ENCODE data around the gene RPL5. TPM values are rescaled to one million over a fixed set of nuclear protein-coding genes. Genes with fewer than 3 reads are reported as not detected.

The RPL5 gene
- total and polyA plus RNA-seq, 9 of the 15 experiments (the other 6 are each of a cell fraction or from before 2014, with no cell fraction given), result 1,467 to 4,252 (median 2,454) TPM

DNA sequence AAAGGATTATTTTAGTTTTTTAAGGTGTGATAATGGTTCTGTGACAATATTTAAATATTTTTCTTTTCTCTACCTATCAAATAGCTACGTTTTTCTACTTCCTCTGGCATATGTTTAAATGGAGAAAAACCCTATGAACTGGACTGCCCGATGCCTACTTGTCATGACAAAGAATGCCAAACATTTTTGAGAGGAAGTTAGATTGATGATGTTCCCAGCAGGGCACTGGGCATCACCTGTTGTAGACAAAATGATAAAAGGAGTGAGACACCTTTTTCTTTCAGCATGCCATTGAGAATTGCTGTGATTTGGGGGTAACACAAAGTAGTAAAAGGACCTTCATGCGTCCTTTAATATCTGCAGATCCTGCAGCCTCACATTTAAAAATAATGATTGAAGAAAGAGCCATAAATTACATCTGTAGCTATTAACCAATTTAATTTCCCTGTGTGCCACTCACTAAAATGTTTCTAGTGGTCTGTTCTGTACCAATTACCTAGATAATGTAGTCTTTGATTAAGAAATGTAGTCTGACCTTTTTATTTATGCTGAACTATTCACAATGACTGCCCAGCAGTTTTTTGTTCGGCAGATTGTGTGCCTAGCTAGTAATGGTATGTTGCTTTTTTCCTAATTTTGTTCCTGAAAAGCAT, 47.6 kb downstream of the RPL5 start:
- TF ChIP-seq MCM7 (IDR thresholded peaks at IDR 0.05), result no peak
- no peak for TF ChIP-seq FOXK2 (conservative IDR thresholded peaks at IDR 0.05 in 1 of 2, IDR thresholded peaks at IDR 0.05 in 1 of 2; ENCODE audit: low read depth in 2 of 2)
- TF ChIP-seq, protein P1, sequence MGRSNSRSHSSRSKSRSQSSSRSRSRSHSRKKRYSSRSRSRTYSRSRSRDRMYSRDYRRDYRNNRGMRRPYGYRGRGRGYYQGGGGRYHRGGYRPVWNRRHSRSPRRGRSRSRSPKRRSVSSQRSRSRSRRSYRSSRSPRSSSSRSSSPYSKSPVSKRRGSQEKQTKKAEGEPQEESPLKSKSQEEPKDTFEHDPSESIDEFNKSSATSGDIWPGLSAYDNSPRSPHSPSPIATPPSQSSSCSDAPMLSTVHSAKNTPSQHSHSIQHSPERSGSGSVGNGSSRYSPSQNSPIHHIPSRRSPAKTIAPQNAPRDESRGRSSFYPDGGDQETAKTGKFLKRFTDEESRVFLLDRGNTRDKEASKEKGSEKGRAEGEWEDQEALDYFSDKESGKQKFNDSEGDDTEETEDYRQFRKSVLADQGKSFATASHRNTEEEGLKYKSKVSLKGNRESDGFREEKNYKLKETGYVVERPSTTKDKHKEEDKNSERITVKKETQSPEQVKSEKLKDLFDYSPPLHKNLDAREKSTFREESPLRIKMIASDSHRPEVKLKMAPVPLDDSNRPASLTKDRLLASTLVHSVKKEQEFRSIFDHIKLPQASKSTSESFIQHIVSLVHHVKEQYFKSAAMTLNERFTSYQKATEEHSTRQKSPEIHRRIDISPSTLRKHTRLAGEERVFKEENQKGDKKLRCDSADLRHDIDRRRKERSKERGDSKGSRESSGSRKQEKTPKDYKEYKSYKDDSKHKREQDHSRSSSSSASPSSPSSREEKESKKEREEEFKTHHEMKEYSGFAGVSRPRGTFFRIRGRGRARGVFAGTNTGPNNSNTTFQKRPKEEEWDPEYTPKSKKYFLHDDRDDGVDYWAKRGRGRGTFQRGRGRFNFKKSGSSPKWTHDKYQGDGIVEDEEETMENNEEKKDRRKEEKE (IDR thresholded peaks at IDR 0.05; ENCODE audit: borderline replicate concordance in 1 of 2, control insufficient read depth in 1 of 2, low read depth in 2 of 2, low read length in 1 of 2), result no peak
- TF ChIP-seq POLR2AphosphoS5 (IDR thresholded peaks at IDR 0.05; ENCODE audit: control insufficient read depth, insufficient read depth, low read depth, low read length), result no peak
- no peak for TF ChIP-seq U2AF2 (optimal IDR thresholded peaks at IDR 0.05; ENCODE audit: low read depth, low read length)
- Histone ChIP-seq H3K9me3 (replicated peaks; ENCODE audit: control insufficient read depth, insufficient read depth, low read depth, low read length) (no peaks in the 10 kb centered on the region), H3K36me3 (ENCODE audit: control insufficient read depth, insufficient read depth, low read length) (no peaks in the 10 kb centered on the region), H3K4me2 (ENCODE audit: insufficient read depth, low read length) (no peak overlapping the region), H3K9ac (ENCODE audit: insufficient read depth in 1 of 2, low read depth in 2 of 2, low read length in 2 of 2) (no peak overlapping the region), H4K20me1 (replicated peaks; ENCODE audit: control insufficient read depth, insufficient read depth, low read length) (no peaks in the 10 kb centered on the region; the same call in 1 of the 2 replicates), H2AFZ (ENCODE audit: low read depth, low read length) (no peak overlapping the region), H3K27ac (ENCODE audit: extremely low read depth, low read depth, low read length) (no peak overlapping the region), H3K79me2 (ENCODE audit: control insufficient read depth, insufficient read depth, low read length) (no peaks in the 10 kb centered on the region), H3K9me1 (ENCODE audit: control insufficient read depth, insufficient read depth, low read length) (no peaks in the 10 kb centered on the region), H3K4me1 (replicated peaks in 1 of 2; ENCODE audit: control insufficient read depth in 2 of 2, insufficient read depth in 2 of 2, low read length in 2 of 2) (peaks cover 0 to 4% of the 10 kb centered on the region in 2 experiments; a peak in 1 of 5 replicates), H3K27me3 (ENCODE audit: control insufficient read depth in 2 of 2, insufficient read depth in 2 of 2, low read length in 2 of 2) (no peaks in the 10 kb centered on the region), H3K4me3 (no peak overlapping the region)
- WGBS (ENCODE audit: insufficient coverage, low coverage, missing lambda C conversion rate), result 15% methylated on average over 4 of the region's 4 CpGs
- FAIRE-seq (no peak), DNase-seq (ENCODE audit: extremely low read depth in 1 of 4, low spot score in 3 of 4) (no peak), ATAC-seq (no peak)
- ChIA-PET POLR2A (interaction anchor here (0.9 kb wide), 1 partner anchor 82 kb away, joined by 4 read pairs; no protein-coding TSS in a partner anchor), CTCF (ENCODE audit: low intra/inter-chr PET ratio) (no interaction called here)
- intact Hi-C loops (cut with micrococcal nuclease) (no loop called here), in situ Hi-C loops (cut with MboI) (no loop called here)
- no TSS peak for BruUV-seq (replicated peaks)

Measured in K562 (cell line).